Measurements from ENCODE around the gene FOXP1.

DNA sequence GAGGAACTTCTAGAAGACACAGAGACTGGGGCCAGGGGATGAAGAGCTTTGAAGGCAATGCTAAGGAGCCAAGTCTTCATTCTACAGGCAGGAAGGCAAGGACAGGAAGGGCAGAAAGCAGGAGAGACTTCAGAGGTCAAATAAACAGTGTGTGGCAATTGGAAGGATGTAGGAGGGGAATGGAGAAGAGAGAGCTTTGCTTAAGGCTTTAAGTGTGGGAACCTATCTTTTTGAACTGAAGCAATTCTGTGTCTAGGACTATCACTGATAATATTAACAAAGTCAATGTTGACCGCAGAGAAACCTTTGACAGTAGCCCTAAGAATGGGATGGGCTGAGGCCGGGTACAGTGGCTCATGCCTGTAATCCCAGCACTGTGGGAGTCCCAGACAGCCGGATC, 325.0 kb downstream of the FOXP1 start:
- TF ChIP-seq, protein P1, sequence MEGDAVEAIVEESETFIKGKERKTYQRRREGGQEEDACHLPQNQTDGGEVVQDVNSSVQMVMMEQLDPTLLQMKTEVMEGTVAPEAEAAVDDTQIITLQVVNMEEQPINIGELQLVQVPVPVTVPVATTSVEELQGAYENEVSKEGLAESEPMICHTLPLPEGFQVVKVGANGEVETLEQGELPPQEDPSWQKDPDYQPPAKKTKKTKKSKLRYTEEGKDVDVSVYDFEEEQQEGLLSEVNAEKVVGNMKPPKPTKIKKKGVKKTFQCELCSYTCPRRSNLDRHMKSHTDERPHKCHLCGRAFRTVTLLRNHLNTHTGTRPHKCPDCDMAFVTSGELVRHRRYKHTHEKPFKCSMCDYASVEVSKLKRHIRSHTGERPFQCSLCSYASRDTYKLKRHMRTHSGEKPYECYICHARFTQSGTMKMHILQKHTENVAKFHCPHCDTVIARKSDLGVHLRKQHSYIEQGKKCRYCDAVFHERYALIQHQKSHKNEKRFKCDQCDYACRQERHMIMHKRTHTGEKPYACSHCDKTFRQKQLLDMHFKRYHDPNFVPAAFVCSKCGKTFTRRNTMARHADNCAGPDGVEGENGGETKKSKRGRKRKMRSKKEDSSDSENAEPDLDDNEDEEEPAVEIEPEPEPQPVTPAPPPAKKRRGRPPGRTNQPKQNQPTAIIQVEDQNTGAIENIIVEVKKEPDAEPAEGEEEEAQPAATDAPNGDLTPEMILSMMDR (CRISPR knock-in tag; IDR thresholded peaks at IDR 0.05) = no peak
- no peak for TF ChIP-seq ZNF138 (CRISPR knock-in tag; IDR thresholded peaks at IDR 0.05; ENCODE audit: low read depth)
- TF ChIP-seq ZSCAN25 (CRISPR knock-in tag; IDR thresholded peaks at IDR 0.05) = no peak
